NCI-H1694 (cell line): Measurements from ENCODE around the gene LAMC1.
"Not testable (repeated sequence)": the region's sequence is repeated elsewhere in the genome, so short reads cannot be mapped to it uniquely, and the experiment has no call there.

Experiments
- DNase-seq: peaks from one replicate; lab custom pipeline; 2025; lab: John Stamatoyannopoulos, UW

The LAMC1 gene

DNA sequence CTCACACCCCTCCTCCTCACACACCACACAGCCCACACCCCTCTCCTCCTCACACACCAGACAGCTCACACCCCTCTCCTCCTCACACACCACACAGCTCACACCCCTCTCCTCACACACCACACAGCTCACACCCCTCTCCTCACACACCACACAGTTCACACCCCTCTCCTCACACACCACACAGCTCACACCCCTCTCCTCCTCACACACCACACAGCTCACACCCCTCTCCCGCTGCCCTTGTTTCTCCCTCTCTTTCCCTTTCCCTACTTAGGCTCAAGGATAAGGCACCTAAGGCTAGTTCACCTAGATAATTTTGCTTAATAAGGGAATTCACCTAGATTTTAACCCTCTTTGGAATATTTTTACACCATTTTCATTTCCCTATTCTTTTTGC is 126.8 kb downstream of the LAMC1 start:
- DNase-seq: not testable (repeated sequence)

DNA sequence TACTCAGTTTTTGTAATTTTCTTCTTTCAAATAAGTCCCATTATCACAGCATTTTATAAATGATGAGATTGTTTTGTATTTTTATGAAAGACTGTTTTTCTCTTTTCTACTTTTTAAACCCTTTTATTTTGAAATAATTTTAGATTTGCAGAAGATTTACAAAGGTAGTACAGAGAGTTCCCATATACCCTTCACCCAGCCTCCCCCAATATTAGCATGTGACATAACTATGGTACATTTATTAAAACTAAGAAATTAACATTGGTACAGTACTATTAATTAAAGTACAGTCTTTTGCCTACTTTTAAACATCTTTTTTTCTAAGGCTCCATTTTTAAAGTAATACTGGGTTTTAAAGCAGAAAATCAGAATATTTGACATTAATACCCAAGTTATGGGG is 127.2 kb downstream of the LAMC1 start:
- DNase-seq: no peak

DNA sequence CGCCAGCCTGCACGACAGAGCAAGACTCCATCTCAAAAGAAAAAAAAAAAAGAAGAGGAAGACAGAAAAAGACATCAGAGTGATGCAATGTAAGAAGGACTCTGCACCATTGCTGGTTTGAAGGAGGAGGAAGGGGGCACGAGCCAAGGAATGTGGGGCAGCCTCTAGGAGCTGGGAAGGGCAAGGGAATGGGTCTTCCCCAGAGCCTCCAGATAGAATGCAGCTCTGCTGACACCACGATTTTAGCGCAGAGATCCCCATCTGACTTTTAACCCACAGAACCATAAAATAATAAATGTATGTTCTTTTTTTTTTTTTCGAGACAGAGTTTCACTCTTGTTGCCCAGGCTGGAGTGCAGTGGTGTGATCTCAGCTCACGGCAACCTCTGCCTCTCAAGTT is 129.0 kb downstream of the LAMC1 start:
- DNase-seq: no peak

DNA sequence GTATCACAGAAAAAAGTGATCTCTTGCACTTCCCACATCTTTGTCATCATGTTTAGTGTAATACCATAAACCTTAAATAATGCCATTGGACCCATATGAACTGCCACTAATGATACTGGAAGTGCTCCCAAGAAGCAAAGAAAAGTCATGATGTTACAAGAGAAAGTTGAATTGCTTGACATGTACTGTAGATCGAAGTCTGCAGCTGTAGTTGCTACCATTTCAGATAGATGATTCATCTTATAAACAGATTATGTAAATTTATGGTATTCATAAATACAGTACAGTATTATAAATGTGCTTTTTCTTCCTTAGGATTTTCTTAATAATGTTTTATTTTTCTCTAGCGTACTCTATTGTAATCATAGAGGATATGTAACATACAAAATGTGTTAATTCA is 132.7 kb downstream of the LAMC1 start:
- no peak for DNase-seq

DNA sequence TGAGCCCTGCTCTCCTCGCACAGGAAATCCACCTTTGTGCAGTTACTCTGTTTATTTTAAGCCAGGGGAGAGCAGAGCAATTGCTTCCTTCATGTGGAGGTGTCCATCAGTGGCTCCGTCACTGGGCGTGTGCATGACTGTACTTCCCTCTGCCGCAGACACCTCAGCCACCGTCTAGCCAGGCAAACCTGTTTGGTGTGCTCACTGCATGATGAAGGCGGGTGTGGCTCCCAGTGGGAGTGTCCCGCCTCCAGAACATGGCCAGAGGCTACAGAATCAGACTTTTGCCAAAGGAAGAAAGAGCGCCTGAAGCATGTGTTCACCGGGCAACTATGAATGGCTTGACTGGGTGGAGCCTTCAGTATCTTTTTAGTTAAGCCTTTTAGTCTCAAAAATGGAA is 136.7 kb downstream of the LAMC1 start:
- DNase-seq: no peak

DNA sequence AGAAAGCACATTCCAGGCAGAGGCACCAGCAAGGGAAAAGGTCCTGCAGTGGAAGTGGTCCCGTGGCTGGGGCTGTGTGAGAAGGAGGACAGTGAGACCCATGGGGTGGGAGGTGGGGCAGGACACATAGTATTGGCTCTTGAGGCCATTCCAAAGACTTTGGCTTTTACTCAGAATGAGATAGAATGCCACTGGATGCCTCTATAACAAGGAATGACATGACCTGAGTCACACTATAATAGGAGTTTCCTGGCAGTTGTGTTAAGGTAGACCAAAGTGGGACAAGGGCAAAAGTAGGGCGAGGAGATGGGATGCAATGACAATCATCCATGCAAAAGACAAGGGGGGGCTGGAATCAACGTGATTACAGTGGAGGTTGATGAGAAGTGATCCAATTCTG is 138.2 kb downstream of the LAMC1 start:
- no peak for DNase-seq

DNA sequence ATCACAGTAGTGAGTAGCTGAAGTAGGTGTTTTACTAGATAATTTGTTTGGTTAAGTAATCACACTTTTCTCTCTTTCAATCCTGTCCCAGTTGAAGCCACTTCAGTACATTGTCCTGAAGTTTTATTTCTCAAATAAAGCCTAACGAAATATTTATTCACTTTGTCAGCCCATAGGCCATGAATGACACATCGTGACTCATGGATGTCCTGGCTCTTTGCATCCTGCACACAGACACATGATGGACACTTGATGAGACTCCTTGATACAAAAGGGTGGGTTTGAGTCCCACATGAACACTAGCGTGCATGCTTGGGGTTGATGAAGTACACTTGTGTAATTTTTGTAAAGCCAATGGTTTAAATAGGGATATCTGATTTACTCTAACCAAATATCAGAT is 140.1 kb downstream of the LAMC1 start:
- DNase-seq: no peak

DNA sequence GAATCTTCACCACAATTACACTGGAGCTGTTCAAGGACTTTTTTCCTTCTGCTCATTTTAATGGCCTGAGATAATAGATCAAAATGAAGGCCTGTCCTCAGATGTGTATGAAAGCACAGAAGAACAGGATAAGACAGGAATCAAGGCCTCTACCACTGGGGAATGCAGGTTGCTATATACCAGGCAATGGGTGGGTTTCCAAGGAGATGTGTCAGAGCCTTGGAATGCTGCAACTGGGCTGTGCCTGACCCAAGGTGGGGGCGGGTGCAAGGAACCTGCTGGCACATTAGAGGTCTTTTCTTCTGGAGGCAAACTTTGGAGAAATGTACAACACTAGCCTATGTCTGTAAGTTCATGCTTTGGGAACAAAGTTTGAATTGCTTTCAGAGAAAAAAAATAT is 141.1 kb downstream of the LAMC1 start:
- DNase-seq: no peak

DNA sequence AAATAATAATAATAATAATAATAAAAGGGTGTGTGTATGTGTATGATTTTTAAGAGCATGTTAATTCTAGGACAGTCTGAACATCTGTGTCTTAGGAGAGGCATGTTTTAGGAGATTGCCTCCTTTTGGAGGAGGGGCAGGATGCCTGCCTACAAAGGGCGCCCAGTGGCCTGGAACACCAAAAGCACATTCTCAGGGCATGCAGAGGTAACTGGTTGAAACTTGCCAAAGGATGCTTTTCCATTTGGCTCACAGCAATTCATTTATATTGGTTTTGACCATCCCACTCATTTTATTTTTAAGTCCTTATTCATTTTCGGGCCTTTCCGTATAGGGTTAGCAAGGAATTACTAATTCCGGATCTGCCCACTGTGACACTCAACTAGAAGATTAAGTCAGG is 141.7 kb downstream of the LAMC1 start:
- DNase-seq: no peak

DNA sequence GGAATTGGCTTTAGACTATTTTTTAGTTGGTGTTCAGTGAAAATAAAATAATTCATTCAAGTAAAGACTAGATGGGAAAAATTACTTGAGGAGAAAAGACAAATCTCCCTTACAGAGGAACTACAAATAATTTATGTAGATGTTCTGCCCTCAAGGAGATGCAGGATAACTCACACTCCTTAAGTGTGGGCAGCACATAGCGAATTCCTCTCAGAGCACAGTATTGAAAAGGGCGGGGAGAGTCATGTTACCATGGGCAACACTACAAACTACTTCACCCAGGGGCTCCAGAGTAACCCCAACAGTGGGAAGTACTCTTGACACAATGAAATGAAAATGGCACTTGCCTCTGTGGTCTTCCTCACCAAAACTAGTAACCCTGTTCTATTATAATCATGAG is 142.2 kb downstream of the LAMC1 start:
- DNase-seq: no peak

DNA sequence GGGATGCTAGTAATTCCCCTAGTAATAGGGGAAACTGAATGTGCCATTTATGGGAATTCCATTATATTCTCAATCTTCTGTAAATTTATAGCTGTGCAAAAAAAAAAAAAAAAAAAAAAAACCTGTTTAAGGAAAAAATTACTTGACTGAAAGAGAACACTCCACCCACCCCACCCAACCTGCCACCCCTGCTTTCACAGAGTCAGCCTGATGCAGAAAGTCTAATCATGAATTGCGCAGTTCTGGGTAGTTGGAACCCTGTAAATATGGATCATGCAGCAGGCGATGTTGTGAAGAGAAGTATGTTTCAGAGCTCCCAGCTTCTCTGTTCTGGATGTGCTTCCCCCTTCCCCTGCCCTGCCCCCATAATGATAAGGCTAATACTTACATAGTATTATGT is 143.2 kb downstream of the LAMC1 start:
- no peak for DNase-seq

DNA sequence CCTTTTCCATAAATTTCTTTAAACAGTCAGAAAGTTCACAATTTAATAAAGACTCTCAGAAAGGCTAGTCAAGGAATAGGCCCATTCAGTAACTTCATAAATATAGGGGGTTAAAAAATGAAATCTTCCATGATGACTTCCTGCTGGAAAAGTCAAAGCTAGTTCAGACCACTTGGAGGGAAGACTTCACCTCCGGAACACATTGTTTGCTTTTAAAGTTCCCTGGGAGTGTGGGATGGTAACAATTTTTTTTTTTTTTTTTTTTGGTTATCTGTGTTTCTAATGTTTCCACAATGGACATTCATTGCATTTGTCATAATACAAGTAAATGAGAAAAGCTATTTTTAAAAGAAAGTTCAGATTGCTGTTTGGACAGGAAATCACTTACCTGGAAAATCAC is 144.5 kb downstream of the LAMC1 start:
- no peak for DNase-seq

DNA sequence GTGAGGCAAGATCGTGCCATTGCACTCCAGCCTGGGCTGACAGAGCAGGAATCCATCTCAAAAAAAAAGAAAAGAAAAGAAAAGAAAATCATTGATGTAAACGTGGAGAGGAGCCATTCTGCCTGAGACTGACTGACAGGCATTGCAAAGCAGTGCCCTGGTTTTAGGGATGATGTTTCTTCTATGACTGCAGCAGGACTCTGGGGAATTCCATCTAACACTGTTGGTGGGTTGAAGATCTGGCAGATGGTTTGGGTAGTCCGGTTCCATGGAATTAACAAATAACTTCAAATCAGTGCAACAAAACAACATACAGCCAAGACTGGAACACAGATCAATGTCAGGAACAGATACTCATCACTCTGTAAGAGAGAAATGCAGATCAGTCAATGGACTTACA is 145.1 kb downstream of the LAMC1 start:
- DNase-seq: no peak

DNA sequence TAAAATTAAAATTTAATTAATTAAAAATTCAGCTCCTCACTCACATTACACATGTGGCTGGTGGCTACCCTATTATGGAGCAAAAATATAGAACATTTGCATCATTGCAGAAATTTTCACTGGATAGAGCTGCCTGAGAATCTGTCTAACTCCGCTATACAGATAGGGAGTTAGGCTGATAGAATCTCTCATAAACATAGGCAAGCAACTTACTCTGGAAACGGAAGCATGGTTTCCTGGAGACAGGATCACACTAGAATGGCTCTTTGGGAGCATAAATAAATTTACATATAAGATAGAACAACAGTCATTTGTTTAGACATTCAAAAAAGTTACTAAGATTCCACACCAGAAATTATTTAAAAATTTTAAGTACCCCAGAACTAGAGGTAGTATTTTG is 150.6 kb downstream of the LAMC1 start:
- no peak for DNase-seq

DNA sequence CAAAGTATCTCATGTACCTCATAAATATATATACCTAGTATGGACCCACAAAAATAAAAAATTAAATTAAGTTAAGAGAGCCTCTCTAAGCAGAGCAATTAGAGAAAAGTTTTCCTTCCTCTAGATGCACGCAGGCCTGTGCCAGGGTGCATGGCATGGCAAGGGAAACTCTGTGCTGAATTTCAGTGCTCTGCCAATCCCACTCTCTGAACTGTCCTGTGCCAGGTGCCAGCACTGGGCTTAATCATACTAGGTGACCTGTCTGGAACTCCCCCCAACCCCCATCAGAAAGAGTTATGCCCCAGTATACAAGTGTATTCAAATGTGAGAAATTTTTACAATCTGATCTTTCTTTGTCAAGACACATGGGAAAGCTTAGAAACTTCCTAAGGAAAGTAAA is 152.4 kb downstream of the LAMC1 start:
- no peak for DNase-seq

DNA sequence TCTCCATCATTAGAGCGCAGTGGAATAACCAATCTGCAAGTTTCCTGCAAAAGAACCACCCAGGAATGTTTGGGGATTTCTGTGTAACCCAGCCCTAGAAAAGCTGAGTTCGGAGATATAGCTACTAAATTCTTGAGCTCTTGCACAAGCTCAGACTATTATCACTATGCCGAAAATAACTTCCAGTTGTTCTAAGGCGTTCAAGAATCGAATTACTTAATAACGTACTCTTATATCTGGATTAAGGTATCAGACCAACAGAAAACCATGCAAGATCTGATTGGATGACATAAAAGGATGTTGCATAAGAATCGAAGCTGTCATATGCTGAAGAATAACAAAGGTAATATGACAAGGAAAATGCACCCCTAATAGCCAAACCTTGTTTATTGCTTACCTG is 155.3 kb downstream of the LAMC1 start:
- no peak for DNase-seq

DNA sequence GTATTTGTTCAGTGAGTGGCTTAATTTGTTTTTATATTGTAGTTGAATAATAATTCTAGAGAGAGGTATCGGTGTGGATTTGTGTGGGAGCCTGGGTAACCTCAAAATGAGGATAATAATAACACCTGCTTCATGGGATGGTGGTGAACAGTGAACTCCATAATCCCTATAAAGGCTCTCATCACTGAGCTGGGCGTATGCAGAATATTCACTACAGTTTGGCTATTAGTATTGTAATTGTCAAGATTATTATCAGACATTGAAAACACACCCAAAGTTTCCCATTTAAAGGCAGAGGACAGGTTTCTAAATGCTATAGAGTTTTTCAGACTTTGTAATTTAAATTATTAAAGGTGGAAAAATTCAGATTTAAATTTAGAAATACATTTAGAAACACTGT is 155.8 kb downstream of the LAMC1 start:
- no peak for DNase-seq

DNA sequence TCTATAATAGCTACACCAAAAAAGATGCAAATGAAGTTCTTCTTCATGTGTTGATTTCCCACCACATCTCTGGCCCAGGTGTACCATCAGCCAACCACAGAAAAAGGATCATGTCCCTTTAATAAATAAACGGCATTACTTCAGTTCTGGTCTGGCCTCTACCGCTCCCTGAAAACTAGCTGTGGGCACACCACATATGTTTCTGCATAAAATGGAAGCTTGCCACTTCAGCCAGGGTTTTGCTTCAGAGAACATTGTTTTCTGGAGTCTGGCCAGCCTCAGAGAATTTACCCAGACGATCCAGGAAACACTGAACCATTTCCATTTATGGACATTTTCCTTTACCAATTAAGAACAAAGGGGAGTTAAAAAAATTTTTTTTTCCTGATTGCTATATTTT is 157.0 kb downstream of the LAMC1 start:
- DNase-seq: peak; percentile 96

DNA sequence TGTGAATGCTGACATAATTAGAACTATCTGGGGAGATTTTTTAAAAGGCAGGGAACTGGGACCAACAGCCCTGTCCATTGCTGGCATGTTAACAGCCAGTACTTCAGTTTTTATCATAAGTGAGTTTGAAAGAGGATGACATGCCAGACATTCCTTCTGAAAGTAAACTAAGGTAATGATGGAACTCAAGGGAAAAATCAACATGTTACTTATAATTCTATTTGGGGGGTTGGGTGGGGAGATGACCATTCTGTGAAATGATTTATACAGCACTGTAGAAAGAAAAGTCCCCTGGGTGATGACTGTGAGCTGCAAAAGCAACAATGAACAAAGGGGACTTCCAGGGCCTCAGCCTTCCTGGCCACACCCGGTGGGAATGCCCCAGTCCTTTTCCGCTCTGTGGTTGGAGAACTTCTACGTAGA is 157.4 kb downstream of the LAMC1 start:
- DNase-seq: no peak

DNA sequence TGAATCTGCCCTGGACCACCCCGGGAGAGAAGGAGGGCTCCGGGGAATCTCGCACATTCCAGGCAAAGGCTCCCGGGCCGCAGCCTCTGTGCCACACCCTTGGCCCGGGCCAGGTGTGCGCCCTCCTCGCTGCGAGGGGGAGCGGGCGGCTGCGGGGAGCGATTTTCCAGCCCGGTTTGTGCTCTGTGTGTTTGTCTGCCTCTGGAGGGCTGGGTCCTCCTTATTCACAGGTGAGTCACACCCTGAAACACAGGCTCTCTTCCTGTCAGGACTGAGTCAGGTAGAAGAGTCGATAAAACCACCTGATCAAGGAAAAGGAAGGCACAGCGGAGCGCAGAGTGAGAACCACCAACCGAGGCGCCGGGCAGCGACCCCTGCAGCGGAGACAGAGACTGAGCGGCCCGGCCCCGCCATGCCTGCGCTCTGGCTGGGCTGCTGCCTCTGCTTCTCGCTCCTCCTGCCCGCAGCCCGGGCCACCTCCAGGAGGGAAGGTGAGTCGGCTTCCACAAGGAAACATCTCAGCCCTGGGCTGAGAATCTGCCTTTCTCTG is 162.8 kb downstream of the LAMC1 start, which contains the start of gene LAMC2:
TSS of gene LAMC2 (plus strand) at position 324 of the 550 bp plus-strand sequence. CDS start at position 413, 89 bp downstream.
- no peak for DNase-seq

DNA sequence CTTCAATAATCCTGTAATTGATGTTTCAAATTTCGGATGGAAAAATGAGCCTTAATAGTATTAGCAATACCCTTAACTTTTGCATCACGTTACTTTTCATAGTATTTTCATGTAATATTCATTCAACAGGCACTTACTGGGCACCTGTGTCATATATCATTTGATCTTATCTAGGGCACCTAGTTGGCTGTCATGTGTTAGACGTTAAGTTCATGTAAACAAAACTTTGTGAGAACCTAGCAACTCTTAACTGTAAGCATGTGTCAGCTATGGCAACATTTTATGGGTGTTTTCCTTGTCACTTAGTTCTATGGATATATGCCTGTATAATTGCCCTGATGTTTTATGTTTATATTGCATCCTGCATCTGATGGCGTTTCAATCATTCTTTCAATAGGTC is 163.6 kb downstream of the LAMC1 start:
- DNase-seq: no peak

DNA sequence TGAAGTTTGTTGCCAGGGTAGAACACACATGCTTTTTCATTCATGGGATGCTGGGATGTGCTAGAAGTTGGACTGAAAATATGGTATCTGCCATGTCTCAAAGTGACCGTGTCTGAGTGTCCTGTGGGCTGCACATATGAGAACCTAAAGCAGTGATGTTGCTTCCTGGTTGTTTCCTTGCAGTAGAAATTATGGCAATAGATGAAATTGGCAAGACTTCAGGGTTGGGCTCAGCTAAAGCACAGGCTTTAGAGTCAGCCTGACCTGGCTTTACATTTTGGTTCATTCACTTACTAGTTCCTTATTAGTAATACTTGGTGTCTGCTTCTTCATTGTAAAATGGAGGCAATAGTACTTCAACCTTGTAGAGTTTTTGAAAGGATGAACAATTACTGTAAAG is 165.0 kb downstream of the LAMC1 start:
- no peak for DNase-seq

DNA sequence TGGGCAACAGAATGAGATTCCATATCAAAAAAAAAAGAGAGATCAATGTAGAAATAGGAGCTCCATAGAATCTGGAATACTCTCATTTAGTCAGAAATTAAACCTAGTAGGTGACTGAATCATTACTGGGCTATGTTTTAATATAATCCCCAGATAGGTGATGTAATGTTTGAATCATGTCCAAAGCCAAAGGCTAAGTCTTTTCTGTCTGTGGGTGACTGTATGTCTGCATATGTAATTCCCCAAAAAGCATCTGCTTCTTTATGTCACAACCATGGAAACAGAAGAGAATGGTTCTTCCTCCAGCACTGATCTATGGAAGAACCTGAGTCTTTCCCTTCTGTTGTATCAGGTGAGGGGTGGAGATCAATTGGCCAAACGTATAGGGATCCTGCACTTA is 168.6 kb downstream of the LAMC1 start:
- no peak for DNase-seq

DNA sequence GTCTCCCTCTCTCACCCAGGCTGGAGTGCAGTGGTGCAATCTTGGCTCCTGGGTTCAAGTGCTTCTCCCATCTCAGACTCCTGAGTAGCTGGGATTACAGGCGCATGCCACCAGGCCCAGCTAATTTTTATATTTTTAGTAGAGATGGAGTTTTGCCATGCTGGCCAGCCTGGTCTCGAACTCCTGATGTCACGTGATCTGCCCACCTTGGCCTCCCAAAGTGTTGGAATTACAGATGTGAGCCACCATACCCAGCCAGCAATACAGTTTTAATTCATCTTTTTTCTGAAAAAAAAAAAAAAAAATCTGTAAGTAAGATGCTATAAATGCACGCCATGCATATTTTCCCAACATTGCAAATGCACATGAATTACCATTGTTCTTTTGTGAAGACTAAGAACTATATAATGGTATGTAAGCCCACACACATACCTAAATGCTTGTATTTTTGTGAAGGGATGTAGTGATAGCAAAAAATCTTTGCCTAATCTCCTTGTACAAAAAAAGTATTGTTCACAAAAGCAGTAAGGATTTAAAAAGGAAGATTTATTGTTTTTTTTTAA is 170.8 kb downstream of the LAMC1 start:
- DNase-seq: no peak
